ENCODE measurements around the gene KIF3B. TPM values are rescaled to one million over a fixed set of nuclear protein-coding genes. Genes with fewer than 3 reads are reported as not detected.
A peak's percentile ranks its signal among the peaks of the same experiment; 100 is the strongest.

The KIF3B gene
- total RNA-seq, result 10 to 100 TPM; 24.8 to 64.7 (median 28.9) TPM

GRCh38 chr20:32277361-32278198 lies at the start of gene KIF3B:
Gene KIF3B, plus strand, starts transcription at chr20:32277651. Its CDS starts 32,127 bp downstream, at chr20:32309778.
- Histone ChIP-seq H3K27ac (peak within 1 kb of the TSS; percentile 5 to 43), H3K4me1 (replicated peaks in 1 of 2) (peaks cover 6 to 10% of the 10 kb centered on the region in 2 donors), H3K4me3 (peak within 1 kb of the TSS; percentile 71 to 92 (median 83))
- in situ Hi-C loops (cut with MboI; ENCODE audit: low pct_unique_long_range_greater_than_20kb in 2 of 9, low sequenced_read_pairs in 9 of 9, unreplicated experiment in 9 of 9), result no loop called here
- ATAC-seq (replicated peaks in 6 of 8), result peak; percentile 94 to 100 (median 99)
- WGBS, 10 experiments, result 0 to 60% (median 17%) methylated on average over 1 to 18 of the region's 62 CpGs; no CpG with 5 or more reads in 5 of the 10 experiments

GRCh38 chr20:32227744-32228688 lies 49.4 kb upstream of the KIF3B start:
- Histone ChIP-seq H3K27ac (no peak overlapping the region), H3K4me1 (replicated peaks in 1 of 2) (no peaks in the 10 kb centered on the region), H3K4me3 (no peak overlapping the region)
- no peak for ATAC-seq (replicated peaks in 6 of 8)
- WGBS, 10 experiments, result 80 to 97% (median 92%) methylated on average over 2 to 14 of the region's 22 CpGs; no CpG with 5 or more reads in 2 of the 10 experiments
- in situ Hi-C loops (cut with MboI; ENCODE audit: low pct_unique_long_range_greater_than_20kb in 2 of 9, low sequenced_read_pairs in 9 of 9, unreplicated experiment in 9 of 9), result loop anchor here in 1 of 9 experiments (25.0 kb wide), 1 partner anchor 91 kb away; no protein-coding TSS in a partner anchor

- WGBS, 10 experiments, result 90 to 100% (median 99%) methylated on average over 1 to 5 of the region's 5 CpGs
- H3K4me1 ChIP-seq (replicated peaks in 1 of 2), result no peaks in the 10 kb centered on the region
- ATAC-seq (replicated peaks in 6 of 8), result no peak
- in situ Hi-C loops (cut with MboI; ENCODE audit: low pct_unique_long_range_greater_than_20kb in 2 of 9, low sequenced_read_pairs in 9 of 9, unreplicated experiment in 9 of 9), result loop anchor here in 1 of 9 experiments (25.0 kb wide), 1 partner anchor 92 kb away; no protein-coding TSS in a partner anchor
- H3K4me3 ChIP-seq, result no peak overlapping the region
- no peak overlapping the region for H3K27ac ChIP-seq
Observed at GRCh38 chr20:32229251-32229747, 48.2 kb upstream of the KIF3B start.

GRCh38 chr20:32230707-32231106 lies 46.7 kb upstream of the KIF3B start:
- 80 to 100% (median 96%) methylated on average over 1 to 11 of the region's 13 CpGs; no CpG with 5 or more reads in 4 of the 10 experiments for WGBS, 10 experiments
- H3K4me3 ChIP-seq, result no peak overlapping the region
- H3K4me1 ChIP-seq (replicated peaks in 1 of 2), result no peaks in the 10 kb centered on the region
- no peak for ATAC-seq (replicated peaks in 6 of 8)
- H3K27ac ChIP-seq, result no peak overlapping the region
- in situ Hi-C loops (cut with MboI; ENCODE audit: low pct_unique_long_range_greater_than_20kb in 2 of 9, low sequenced_read_pairs in 9 of 9, unreplicated experiment in 9 of 9), result loop anchor here in 1 of 9 experiments (25.0 kb wide), 1 partner anchor 93 kb away; no protein-coding TSS in a partner anchor

GRCh38 chr20:32231245-32231644 lies 46.2 kb upstream of the KIF3B start:
- WGBS, 10 experiments, result 94 to 100% (median 100%) methylated on average over 1 to 4 of the region's 4 CpGs; no CpG with 5 or more reads in 2 of the 10 experiments
- in situ Hi-C loops (cut with MboI; ENCODE audit: low pct_unique_long_range_greater_than_20kb in 2 of 9, low sequenced_read_pairs in 9 of 9, unreplicated experiment in 9 of 9), result loop anchor here in 1 of 9 experiments (25.0 kb wide), 1 partner anchor 94 kb away; no protein-coding TSS in a partner anchor
- Histone ChIP-seq H3K4me1 (replicated peaks in 1 of 2) (no peaks in the 10 kb centered on the region), H3K4me3 (no peak overlapping the region), H3K27ac (no peak overlapping the region)
- ATAC-seq (replicated peaks in 6 of 8), result no peak

- 69 to 100% (median 87%) methylated on average over 1 to 4 of the region's 4 CpGs; no CpG with 5 or more reads in 1 of the 10 experiments for WGBS, 10 experiments
- Histone ChIP-seq H3K4me3 (no peak overlapping the region), H3K27ac (no peak overlapping the region), H3K4me1 (replicated peaks in 1 of 2) (no peaks in the 10 kb centered on the region)
- in situ Hi-C loops (cut with MboI; ENCODE audit: low pct_unique_long_range_greater_than_20kb in 2 of 9, low sequenced_read_pairs in 9 of 9, unreplicated experiment in 9 of 9), result loop anchor here in 1 of 9 experiments (25.0 kb wide), 1 partner anchor 95 kb away; no protein-coding TSS in a partner anchor
- ATAC-seq (replicated peaks in 6 of 8), result no peak
Observed at GRCh38 chr20:32231847-32232246, 45.6 kb upstream of the KIF3B start.

GRCh38 chr20:32232326-32232886 lies 45.0 kb upstream of the KIF3B start:
- H3K4me3 ChIP-seq, result no peak overlapping the region
- no peak for ATAC-seq (replicated peaks in 6 of 8)

GRCh38 chr20:32233286-32233685 lies 44.2 kb upstream of the KIF3B start:
- Histone ChIP-seq H3K27ac (no peak overlapping the region), H3K4me3 (no peak overlapping the region), H3K4me1 (replicated peaks in 1 of 2) (no peaks in the 10 kb centered on the region)
- in situ Hi-C loops (cut with MboI; ENCODE audit: low pct_unique_long_range_greater_than_20kb in 2 of 9, low sequenced_read_pairs in 9 of 9, unreplicated experiment in 9 of 9), result loop anchor here in 1 of 9 experiments (25.0 kb wide), 1 partner anchor 96 kb away; no protein-coding TSS in a partner anchor
- WGBS, 10 experiments, result 100% methylated on average over 1 to 4 of the region's 9 CpGs; no CpG with 5 or more reads in 5 of the 10 experiments
- ATAC-seq (replicated peaks in 6 of 8), result no peak

More at GRCh38 chr20:32232326-32232886, 45.0 kb upstream of the KIF3B start:
- Histone ChIP-seq H3K27ac (no peak overlapping the region), H3K4me1 (replicated peaks in 1 of 2) (no peaks in the 10 kb centered on the region)
- in situ Hi-C loops (cut with MboI; ENCODE audit: low pct_unique_long_range_greater_than_20kb in 2 of 9, low sequenced_read_pairs in 9 of 9, unreplicated experiment in 9 of 9), result loop anchor here in 1 of 9 experiments (25.0 kb wide), 1 partner anchor 95 kb away; no protein-coding TSS in a partner anchor

- WGBS, 10 experiments, result 90 to 100% (median 100%) methylated on average over 1 to 7 of the region's 13 CpGs; no CpG with 5 or more reads in 4 of the 10 experiments
- in situ Hi-C loops (cut with MboI; ENCODE audit: low pct_unique_long_range_greater_than_20kb in 2 of 9, low sequenced_read_pairs in 9 of 9, unreplicated experiment in 9 of 9), result loop anchor here in 1 of 9 experiments (25.0 kb wide), 1 partner anchor 97 kb away; no protein-coding TSS in a partner anchor
- Histone ChIP-seq H3K4me3 (no peak overlapping the region), H3K4me1 (replicated peaks in 1 of 2) (no peaks in the 10 kb centered on the region), H3K27ac (no peak overlapping the region)
- no peak for ATAC-seq (replicated peaks in 6 of 8)
Observed at GRCh38 chr20:32234135-32234808, 43.2 kb upstream of the KIF3B start.

- no peak overlapping the region for H3K4me3 ChIP-seq
- H3K27ac ChIP-seq, result no peak overlapping the region
- in situ Hi-C loops (cut with MboI; ENCODE audit: low pct_unique_long_range_greater_than_20kb in 2 of 9, low sequenced_read_pairs in 9 of 9, unreplicated experiment in 9 of 9), result loop anchor here in 1 of 9 experiments (25.0 kb wide), 1 partner anchor 98 kb away; no protein-coding TSS in a partner anchor
- 58 to 100% (median 93%) methylated on average over 1 to 5 of the region's 6 CpGs; no CpG with 5 or more reads in 2 of the 10 experiments for WGBS, 10 experiments
- no peak for ATAC-seq (replicated peaks in 6 of 8)
- no peaks in the 10 kb centered on the region for H3K4me1 ChIP-seq (replicated peaks in 1 of 2)
Observed at GRCh38 chr20:32235331-32236047, 42.0 kb upstream of the KIF3B start.

GRCh38 chr20:32236048-32236533 lies 41.4 kb upstream of the KIF3B start:
- H3K4me3 ChIP-seq, result no peak overlapping the region
- no peaks in the 10 kb centered on the region for H3K4me1 ChIP-seq (replicated peaks in 1 of 2)
- no peak overlapping the region for H3K27ac ChIP-seq
- 70 to 100% (median 100%) methylated on average over 1 to 3 of the region's 3 CpGs; no CpG with 5 or more reads in 4 of the 10 experiments for WGBS, 10 experiments
- in situ Hi-C loops (cut with MboI; ENCODE audit: low pct_unique_long_range_greater_than_20kb in 2 of 9, low sequenced_read_pairs in 9 of 9, unreplicated experiment in 9 of 9), result loop anchor here in 1 of 9 experiments (25.0 kb wide), 1 partner anchor 99 kb away; no protein-coding TSS in a partner anchor
- ATAC-seq (replicated peaks in 6 of 8), result no peak
